Measurements from ENCODE around the gene CHM. TPM values are rescaled to one million over a fixed set of nuclear protein-coding genes. Genes with fewer than 3 reads are reported as not detected.
"Not testable (repeated sequence)": the region's sequence is repeated elsewhere in the genome, so short reads cannot be mapped to it uniquely, and the experiment has no call there.

CHM gene
- total RNA-seq, 4 donors from 2014 or later: 21.3 to 53.8 (median 39.9) TPM

- intact Hi-C loops (cut with DNase I; ENCODE audit: low total_unique reads): no loop called here
- H3K9me3 ChIP-seq: no peaks in the 10 kb centered on the region
- H3K27me3 ChIP-seq: no peaks in the 10 kb centered on the region
- H3K4me3 ChIP-seq: no peak overlapping the region
- no peak overlapping the region for H3K27ac ChIP-seq
- H3K4me1 ChIP-seq: no peaks in the 10 kb centered on the region
- TF ChIP-seq POLR2A (IDR thresholded peaks at IDR 0.05) (no peak), CTCF (IDR thresholded peaks at IDR 0.05) (no peak)
- H3K36me3 ChIP-seq: no peaks in the 10 kb centered on the region
- DNase-seq: no peak
These were observed 23.5 kb downstream of the CHM start for GRCh38 chrX:86023811-86024210.

- Histone ChIP-seq H3K36me3 (no peaks in the 10 kb centered on the region), H3K4me3 (no peak overlapping the region), H3K27me3 (no peaks in the 10 kb centered on the region), H3K27ac (no peak overlapping the region), H3K4me1 (no peaks in the 10 kb centered on the region), H3K9me3 (no peaks in the 10 kb centered on the region)
- no peak for DNase-seq
- no peak for TF ChIP-seq POLR2A (IDR thresholded peaks at IDR 0.05)
- TF ChIP-seq CTCF (IDR thresholded peaks at IDR 0.05): no peak
- intact Hi-C loops (cut with DNase I; ENCODE audit: low total_unique reads): no loop called here
These were observed 25.6 kb downstream of the CHM start for GRCh38 chrX:86021652-86022289.

- intact Hi-C loops (cut with DNase I; ENCODE audit: low total_unique reads): no loop called here
- H3K27me3 ChIP-seq: no peaks in the 10 kb centered on the region
- no peak overlapping the region for H3K27ac ChIP-seq
- no peak for DNase-seq
- TF ChIP-seq CTCF (IDR thresholded peaks at IDR 0.05): no peak
- no peak for TF ChIP-seq POLR2A (IDR thresholded peaks at IDR 0.05)
- H3K4me1 ChIP-seq: no peaks in the 10 kb centered on the region
- H3K4me3 ChIP-seq: no peak overlapping the region
- no peaks in the 10 kb centered on the region for H3K36me3 ChIP-seq
- no peaks in the 10 kb centered on the region for H3K9me3 ChIP-seq
These were observed 31.2 kb downstream of the CHM start for GRCh38 chrX:86016139-86016538.

- H3K36me3 ChIP-seq; intact Hi-C loops (cut with DNase I; ENCODE audit: low total_unique reads); H3K9me3 ChIP-seq; H3K27ac ChIP-seq; DNase-seq; H3K4me3 ChIP-seq; H3K27me3 ChIP-seq; H3K4me1 ChIP-seq: not testable (repeated sequence)
These were observed 32.4 kb downstream of the CHM start for GRCh38 chrX:86014959-86015358.

- no peak for DNase-seq
- H3K4me1 ChIP-seq: no peaks in the 10 kb centered on the region
- intact Hi-C loops (cut with DNase I; ENCODE audit: low total_unique reads): no loop called here
- H3K27ac ChIP-seq: no peak overlapping the region
- H3K9me3 ChIP-seq: no peaks in the 10 kb centered on the region
- no peaks in the 10 kb centered on the region for H3K27me3 ChIP-seq
- no peaks in the 10 kb centered on the region for H3K36me3 ChIP-seq
- H3K4me3 ChIP-seq: no peak overlapping the region
- TF ChIP-seq CTCF (IDR thresholded peaks at IDR 0.05) (no peak), POLR2A (IDR thresholded peaks at IDR 0.05) (no peak)
These were observed 32.9 kb downstream of the CHM start for GRCh38 chrX:86014421-86014820.

- H3K9me3 ChIP-seq: no peaks in the 10 kb centered on the region
- H3K27ac ChIP-seq: no peak overlapping the region
- H3K27me3 ChIP-seq: no peaks in the 10 kb centered on the region
- intact Hi-C loops (cut with DNase I; ENCODE audit: low total_unique reads): no loop called here
- no peaks in the 10 kb centered on the region for H3K36me3 ChIP-seq
- H3K4me1 ChIP-seq: no peaks in the 10 kb centered on the region
- DNase-seq: no peak
- no peak overlapping the region for H3K4me3 ChIP-seq
- TF ChIP-seq CTCF (IDR thresholded peaks at IDR 0.05): no peak
- no peak for TF ChIP-seq POLR2A (IDR thresholded peaks at IDR 0.05)
These were observed 33.6 kb downstream of the CHM start for GRCh38 chrX:86013792-86014191.

Measured in uterus (tissue), 4 donors.